ENCODE measurements around the gene NCKAP5.

GRCh38 chr2:133123904-133124303 lies 444.4 kb downstream of the NCKAP5 start:
- TF ChIP-seq EZH2 (IDR thresholded peaks at IDR 0.05; ENCODE audit: borderline replicate concordance) (no peak), CTCF (IDR thresholded peaks at IDR 0.05; ENCODE audit: poor library complexity) (no peak), EZH2phosphoT487 (IDR thresholded peaks at IDR 0.05; ENCODE audit: low read depth, severe bottlenecking, unreplicated experiment) (no peak)
